Panc1 (cell line): Measurements from ENCODE around the gene NDRG2.

ENCODE experiments used
- CTCF ChIP-seq: fragments of 450-650 bp; IDR thresholded peaks from 2 replicates; pipeline ENCODE4 v1.5.1; 2017; ENCODE audit warnings: mild to moderate bottlenecking
- POLR2AphosphoS5 ChIP-seq: IDR thresholded peaks from 2 replicates; pipeline ENCODE4 v1.6.1; 2012; ENCODE audit warnings: mild to moderate bottlenecking, low read depth, low read length, moderate library complexity
- REST ChIP-seq, 2 experiments: IDR thresholded peaks; 2 replicates each; pipeline ENCODE4 v1.6.1; 2011 to 2012; ENCODE audit warnings: low read depth in 2 of 2, control low read depth in 1 of 2, low read length in 1 of 2, mild to moderate bottlenecking in 1 of 2, moderate library complexity in 1 of 2; ENCODE audit not compliant: insufficient read depth in 1 of 2
- TCF7L2 ChIP-seq: IDR thresholded peaks from 2 replicates; pipeline ENCODE4 v1.6.1; 2011; ENCODE audit warnings: mild to moderate bottlenecking, low read depth, low read length, inconsistent platforms

GRCh38 chr14:20969336-20969735, 55.5 kb downstream of the NDRG2 start:
- no peak for TF ChIP-seq CTCF
- no peak for TF ChIP-seq POLR2AphosphoS5
- no peak for TF ChIP-seq REST (IDR thresholded peaks at IDR 0.05; ENCODE audit: insufficient read depth in 1 of 2, low read depth in 2 of 2, low read length in 1 of 2)
- TF ChIP-seq TCF7L2, result no peak
